Glutamatergic neuron (in vitro differentiated cells): Measurements from ENCODE around the gene FBXW8. TPM values are rescaled to one million over a fixed set of nuclear protein-coding genes. Genes with fewer than 3 reads are reported as not detected.

ENCODE experiments used
- DNase-seq: peaks from one replicate; pipeline ENCODE4 v3.0.0; 2022
- H3K27ac Mint-ChIP-seq: one replicate; pipeline ENCODE4 v1.8.0; 2020; ENCODE audit warnings: mild to moderate bottlenecking, mixed read lengths, inconsistent platforms; ENCODE audit not compliant: unreplicated experiment
- H3K27me3 Mint-ChIP-seq: one replicate; pipeline ENCODE4 v1.8.0; 2020; ENCODE audit warnings: mild to moderate bottlenecking, moderate library complexity, mixed read lengths, inconsistent platforms; ENCODE audit not compliant: unreplicated experiment
- H3K36me3 Mint-ChIP-seq: one replicate; pipeline ENCODE4 v1.8.0; 2020; ENCODE audit warnings: mild to moderate bottlenecking, mixed read lengths, inconsistent platforms; ENCODE audit not compliant: unreplicated experiment
- H3K4me1 Mint-ChIP-seq: one replicate; pipeline ENCODE4 v1.8.0; 2020; ENCODE audit warnings: mild to moderate bottlenecking, low read depth, mixed read lengths, inconsistent platforms; ENCODE audit not compliant: unreplicated experiment
- H3K4me3 Mint-ChIP-seq: one replicate; pipeline ENCODE4 v1.8.0; 2020; ENCODE audit warnings: mild to moderate bottlenecking, mixed read lengths, inconsistent platforms; ENCODE audit not compliant: unreplicated experiment
- H3K9me3 Mint-ChIP-seq: one replicate; pipeline ENCODE4 v1.8.0; 2020; ENCODE audit warnings: mild to moderate bottlenecking, moderate library complexity, mixed read lengths, inconsistent platforms; ENCODE audit not compliant: unreplicated experiment
- CTCF ChIP-seq: fragments of 200-600 bp; sonication (generic); IDR thresholded peaks from one replicate; pipeline ENCODE4 v1.5.0; 2021; ENCODE audit not compliant: partially characterized antibody, unreplicated experiment
- total RNA-seq: library from RNA; stranded (reverse); fragmentation: NEBNext Ultra II Directional; extraction: Animal tissue kit (Norgen Biotek cat#: 25700); gene quantifications from one replicate; pipeline ENCODE4 v1.2.1, GENCODE V29; 2021; ENCODE audit not compliant: unreplicated experiment

FBXW8 gene
- total RNA-seq, 1 donor from 2014 or later, result 16.2 TPM

- Mint-ChIP-seq H3K4me3 (peak overlapping the region; percentile 100), H3K36me3 (no peaks in the 10 kb centered on the region), H3K9me3 (peaks cover 11% of the 10 kb centered on the region), H3K4me1 (peaks cover 22% of the 10 kb centered on the region), H3K27ac (peak overlapping the region; percentile 48), H3K27me3 (peaks cover 45% of the 10 kb centered on the region)
- DNase-seq, result peak; percentile 70
- no peak for TF ChIP-seq CTCF
Observed at GRCh38 chr12:116880817-116881324, 29.9 kb upstream of the FBXW8 start.

GRCh38 chr12:116881325-116881876 is 29.3 kb upstream of the FBXW8 start, which contains the start of gene HRK:
Gene HRK (minus strand): TSS chr12:116881441. CDS start chr12:116881307, 134 bp downstream.
- H3K36me3 Mint-ChIP-seq, result no peaks in the 10 kb centered on the region
- TF ChIP-seq CTCF, result no peak
- H3K4me3 Mint-ChIP-seq, result peak within 1 kb of the TSS; percentile 100
- H3K27me3 Mint-ChIP-seq, result peaks cover 40% of the 10 kb centered on the region
- peak within 1 kb of the TSS; percentile 48 for H3K27ac Mint-ChIP-seq
- peaks cover 22% of the 10 kb centered on the region for H3K4me1 Mint-ChIP-seq
- DNase-seq, result no peak
- H3K9me3 Mint-ChIP-seq, result peaks cover 8% of the 10 kb centered on the region

GRCh38 chr12:116881877-116882507 is 28.8 kb upstream of the FBXW8 start:
- H3K4me3 Mint-ChIP-seq, result peak overlapping the region; percentile 87
- no peak overlapping the region for H3K27ac Mint-ChIP-seq
- no peak for DNase-seq
- no peaks in the 10 kb centered on the region for H3K36me3 Mint-ChIP-seq
- peaks cover 19% of the 10 kb centered on the region for H3K4me1 Mint-ChIP-seq
- no peak for TF ChIP-seq CTCF
- H3K9me3 Mint-ChIP-seq, result peaks cover 8% of the 10 kb centered on the region
- peaks cover 38% of the 10 kb centered on the region for H3K27me3 Mint-ChIP-seq

GRCh38 chr12:116882742-116883141 is 28.0 kb upstream of the FBXW8 start:
- H3K27ac Mint-ChIP-seq, result no peak overlapping the region
- peaks cover 6% of the 10 kb centered on the region for H3K9me3 Mint-ChIP-seq
- DNase-seq, result no peak
- no peak for TF ChIP-seq CTCF
- H3K36me3 Mint-ChIP-seq, result no peaks in the 10 kb centered on the region
- no peak overlapping the region for H3K4me3 Mint-ChIP-seq
- peaks cover 23% of the 10 kb centered on the region for H3K4me1 Mint-ChIP-seq
- peaks cover 34% of the 10 kb centered on the region for H3K27me3 Mint-ChIP-seq

- peaks cover 15% of the 10 kb centered on the region for H3K4me1 Mint-ChIP-seq
- no peak overlapping the region for H3K27ac Mint-ChIP-seq
- TF ChIP-seq CTCF, result no peak
- H3K27me3 Mint-ChIP-seq, result peaks cover 23% of the 10 kb centered on the region
- no peak overlapping the region for H3K4me3 Mint-ChIP-seq
- H3K9me3 Mint-ChIP-seq, result peaks cover 2% of the 10 kb centered on the region
- no peak for DNase-seq
- no peaks in the 10 kb centered on the region for H3K36me3 Mint-ChIP-seq
Observed at GRCh38 chr12:116884871-116885270, 25.9 kb upstream of the FBXW8 start.
